ENCODE results near the gene ZNF768.
"Not testable (repeated sequence)": the region's sequence is repeated elsewhere in the genome, so short reads cannot be mapped to it uniquely, and the experiment has no call there.

Gene ZNF768

DNA sequence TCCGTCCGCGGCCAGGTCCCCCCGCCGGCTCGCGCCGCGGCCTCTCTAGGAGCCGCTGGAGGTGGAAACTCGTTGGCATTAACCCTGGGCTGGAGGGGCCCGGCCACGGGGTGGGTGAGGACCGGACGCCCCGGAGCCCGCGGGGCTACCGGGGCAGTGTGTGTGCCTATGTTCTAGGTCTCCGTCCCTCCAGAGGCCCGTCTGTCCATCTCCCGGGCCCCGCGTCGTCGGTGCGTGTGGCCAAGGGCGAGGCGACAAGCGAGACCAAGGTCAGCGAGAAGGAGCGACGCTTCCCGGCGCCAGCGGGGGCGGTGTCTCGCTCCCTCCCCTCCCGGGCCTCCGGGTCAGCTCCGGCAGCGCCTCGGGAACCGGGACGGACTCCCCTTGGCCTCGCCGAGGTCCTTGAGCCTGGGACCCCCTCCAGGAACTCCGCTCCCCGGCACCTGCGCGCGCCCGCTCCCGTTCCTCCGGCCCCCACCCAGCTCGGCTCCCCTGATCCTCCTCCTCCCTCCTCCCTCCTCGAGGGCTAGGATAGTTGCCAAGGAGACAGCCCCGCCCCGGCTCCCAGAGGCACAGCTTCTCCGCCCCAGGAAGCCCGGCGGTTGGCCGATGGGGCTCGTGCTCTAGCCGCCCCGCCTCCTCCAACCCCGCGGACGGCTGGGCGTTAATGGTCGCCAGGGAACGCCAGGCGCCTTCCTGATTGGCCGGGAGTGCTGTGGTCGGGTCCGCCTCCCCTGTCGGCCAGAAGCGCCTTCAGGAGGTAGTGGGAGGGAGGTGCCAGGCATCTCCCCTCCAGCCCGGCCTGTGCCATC, 663 bp upstream of the ZNF768 start:
- peak; percentile 98 to 99 for DNase-seq
- Histone ChIP-seq H3K4me1 (peaks cover 0 to 35% (median 13%) of the 10 kb centered on the region in 4 donors), H3K27ac (peak overlapping the region; percentile 93 to 99), H3K9me3 (no peaks in the 10 kb centered on the region), H3K36me3 (peaks cover 10 to 31% (median 16%) of the 10 kb centered on the region in 3 donors), H3K27me3 (no peaks in the 10 kb centered on the region), H3K4me3 (peak overlapping the region; percentile 63 to 93)
- intact Hi-C loops (cut with DNase I; ENCODE audit: low total_unique reads): loop anchor here (5.0 kb wide), 1 partner anchor 80 kb away; the partner anchor contains the start of gene SEPHS2
- TF ChIP-seq, protein P1, sequence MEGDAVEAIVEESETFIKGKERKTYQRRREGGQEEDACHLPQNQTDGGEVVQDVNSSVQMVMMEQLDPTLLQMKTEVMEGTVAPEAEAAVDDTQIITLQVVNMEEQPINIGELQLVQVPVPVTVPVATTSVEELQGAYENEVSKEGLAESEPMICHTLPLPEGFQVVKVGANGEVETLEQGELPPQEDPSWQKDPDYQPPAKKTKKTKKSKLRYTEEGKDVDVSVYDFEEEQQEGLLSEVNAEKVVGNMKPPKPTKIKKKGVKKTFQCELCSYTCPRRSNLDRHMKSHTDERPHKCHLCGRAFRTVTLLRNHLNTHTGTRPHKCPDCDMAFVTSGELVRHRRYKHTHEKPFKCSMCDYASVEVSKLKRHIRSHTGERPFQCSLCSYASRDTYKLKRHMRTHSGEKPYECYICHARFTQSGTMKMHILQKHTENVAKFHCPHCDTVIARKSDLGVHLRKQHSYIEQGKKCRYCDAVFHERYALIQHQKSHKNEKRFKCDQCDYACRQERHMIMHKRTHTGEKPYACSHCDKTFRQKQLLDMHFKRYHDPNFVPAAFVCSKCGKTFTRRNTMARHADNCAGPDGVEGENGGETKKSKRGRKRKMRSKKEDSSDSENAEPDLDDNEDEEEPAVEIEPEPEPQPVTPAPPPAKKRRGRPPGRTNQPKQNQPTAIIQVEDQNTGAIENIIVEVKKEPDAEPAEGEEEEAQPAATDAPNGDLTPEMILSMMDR (IDR thresholded peaks at IDR 0.05): peak; percentile 28 to 36

DNA sequence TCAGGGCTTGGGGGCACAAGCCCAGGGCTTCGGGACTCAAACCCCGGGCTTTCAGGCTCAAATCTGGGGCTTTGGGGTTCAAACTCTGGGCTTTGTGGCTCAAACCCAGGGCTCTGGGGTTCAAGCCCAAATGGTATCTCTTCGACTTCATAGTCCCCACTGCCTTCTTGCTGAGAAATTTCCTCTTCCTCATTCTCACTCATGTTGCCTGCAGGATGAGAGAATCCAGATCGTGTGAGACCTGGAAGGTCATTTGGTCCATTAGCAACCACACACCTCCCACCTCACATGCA, 576 bp downstream of the ZNF768 start:
- Histone ChIP-seq H3K27me3 (no peaks in the 10 kb centered on the region), H3K4me3 (peak overlapping the region; percentile 63 to 93), H3K4me1 (peaks cover 0 to 32% (median 13%) of the 10 kb centered on the region in 4 donors), H3K27ac (peak overlapping the region; percentile 93 to 99), H3K9me3 (no peaks in the 10 kb centered on the region), H3K36me3 (peaks cover 3 to 18% (median 7%) of the 10 kb centered on the region in 3 donors)
- intact Hi-C loops (cut with DNase I; ENCODE audit: low total_unique reads): loop anchor here (5.0 kb wide), 1 partner anchor 78 kb away; the partner anchor contains the start of gene SEPHS2
- TF ChIP-seq, protein P1 (IDR thresholded peaks at IDR 0.05): no peak
- DNase-seq: no peak

DNA sequence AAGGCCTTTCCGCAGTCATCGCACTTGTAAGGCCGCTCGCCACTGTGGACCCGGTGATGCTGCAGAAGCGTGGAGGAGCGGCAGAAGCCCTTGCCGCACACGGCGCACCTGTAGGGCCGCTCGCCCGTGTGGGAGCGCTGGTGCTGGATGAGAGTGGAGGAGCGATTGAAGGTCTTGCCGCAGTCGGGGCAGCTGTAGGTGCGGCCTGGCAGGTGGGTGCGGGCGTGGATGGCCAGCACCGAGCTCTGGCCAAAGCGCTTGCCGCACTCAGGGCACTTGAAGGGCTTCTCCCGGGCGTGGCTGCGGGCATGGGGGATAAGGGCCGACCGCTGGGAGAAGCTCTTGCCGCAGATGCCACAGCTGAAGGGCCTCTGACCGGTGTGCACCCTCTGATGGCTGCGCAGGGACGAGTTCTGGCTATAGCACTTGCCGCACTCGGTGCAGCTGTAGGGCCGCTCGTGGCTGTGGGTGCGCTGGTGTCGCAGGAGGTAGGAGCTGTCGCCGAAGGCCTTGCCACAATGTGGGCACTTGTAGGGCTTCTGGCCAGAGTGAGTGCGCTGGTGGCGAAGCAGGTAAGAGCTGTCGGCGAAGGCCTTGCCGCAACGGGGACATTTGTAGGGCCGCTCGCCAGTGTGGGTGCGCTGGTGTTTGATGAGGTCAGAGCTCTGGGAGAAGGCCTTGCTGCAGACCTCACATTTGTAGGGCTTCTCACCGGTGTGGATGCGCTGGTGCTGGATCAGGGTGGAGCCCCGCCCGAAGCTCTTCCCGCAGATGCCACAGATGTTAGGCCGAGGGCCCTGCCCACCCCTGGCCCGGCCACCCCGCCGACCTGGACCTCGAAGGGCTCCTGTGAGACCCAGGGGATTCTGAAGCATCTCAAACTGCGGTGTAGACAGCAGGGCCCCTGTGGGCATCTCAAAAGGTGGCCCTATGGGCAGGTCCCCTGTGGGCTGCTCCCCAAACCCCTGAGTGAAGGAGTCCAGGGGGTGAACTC, 1.5 kb downstream of the ZNF768 start:
- Histone ChIP-seq H3K9me3 (no peaks in the 10 kb centered on the region), H3K4me3 (no peak overlapping the region), H3K36me3 (peaks cover 0 to 11% (median 7%) of the 10 kb centered on the region in 3 donors), H3K27ac (no peak overlapping the region), H3K4me1 (peaks cover 0 to 32% (median 13%) of the 10 kb centered on the region in 4 donors), H3K27me3 (no peaks in the 10 kb centered on the region)
- no peak for DNase-seq
- intact Hi-C loops (cut with DNase I; ENCODE audit: low total_unique reads): loop anchor here (5.0 kb wide), 1 partner anchor 78 kb away; the partner anchor contains the start of gene SEPHS2
- TF ChIP-seq, protein P1 (IDR thresholded peaks at IDR 0.05): no peak

DNA sequence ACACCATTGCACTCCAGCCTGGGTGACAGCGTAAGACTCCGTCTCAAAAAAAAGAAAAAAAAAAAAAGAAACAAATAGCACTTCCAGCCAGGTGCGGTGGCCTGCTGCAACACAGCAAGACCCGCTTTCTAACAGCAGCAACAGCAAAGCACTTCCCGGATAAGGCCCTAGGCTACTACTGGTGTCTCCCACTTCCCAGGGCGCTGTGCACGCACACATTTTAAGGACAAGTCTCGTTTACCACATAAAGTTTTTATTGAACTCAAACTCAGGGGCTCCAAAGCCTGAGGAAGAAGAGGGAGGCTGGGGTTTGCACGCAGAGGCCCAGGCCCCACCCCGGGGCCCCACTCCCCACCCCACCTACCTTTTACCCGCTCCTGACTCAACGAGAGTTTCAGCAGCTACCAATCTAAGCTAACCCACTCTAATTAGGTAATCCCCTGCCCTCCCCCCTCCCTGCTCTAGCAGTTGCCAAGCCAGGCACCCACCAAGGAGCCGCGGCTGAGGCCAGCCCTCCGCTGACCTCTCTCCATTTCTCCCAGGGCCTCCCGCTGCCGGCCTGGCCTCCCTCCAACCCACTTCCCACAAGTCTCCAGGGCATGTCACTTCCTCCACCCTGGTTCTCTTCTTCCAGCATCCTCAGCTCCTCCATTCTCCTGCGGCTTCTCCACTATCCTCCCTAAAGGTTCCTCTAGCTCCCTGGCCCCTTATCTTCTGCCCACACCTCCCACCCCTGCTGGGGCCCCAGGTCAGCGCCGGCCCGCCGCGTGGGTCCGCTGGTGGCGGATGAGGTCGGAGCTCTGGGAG, 2.4 kb downstream of the ZNF768 start:
- intact Hi-C loops (cut with DNase I; ENCODE audit: low total_unique reads): no loop called here
- Histone ChIP-seq H3K36me3 (peaks cover 0 to 11% (median 7%) of the 10 kb centered on the region in 3 donors), H3K4me1 (peaks cover 0 to 27% (median 13%) of the 10 kb centered on the region in 4 donors), H3K4me3 (no peak overlapping the region), H3K9me3 (no peaks in the 10 kb centered on the region), H3K27me3 (no peaks in the 10 kb centered on the region), H3K27ac (no peak overlapping the region)
- no peak for DNase-seq
- TF ChIP-seq, protein P1 (IDR thresholded peaks at IDR 0.05): no peak

DNA sequence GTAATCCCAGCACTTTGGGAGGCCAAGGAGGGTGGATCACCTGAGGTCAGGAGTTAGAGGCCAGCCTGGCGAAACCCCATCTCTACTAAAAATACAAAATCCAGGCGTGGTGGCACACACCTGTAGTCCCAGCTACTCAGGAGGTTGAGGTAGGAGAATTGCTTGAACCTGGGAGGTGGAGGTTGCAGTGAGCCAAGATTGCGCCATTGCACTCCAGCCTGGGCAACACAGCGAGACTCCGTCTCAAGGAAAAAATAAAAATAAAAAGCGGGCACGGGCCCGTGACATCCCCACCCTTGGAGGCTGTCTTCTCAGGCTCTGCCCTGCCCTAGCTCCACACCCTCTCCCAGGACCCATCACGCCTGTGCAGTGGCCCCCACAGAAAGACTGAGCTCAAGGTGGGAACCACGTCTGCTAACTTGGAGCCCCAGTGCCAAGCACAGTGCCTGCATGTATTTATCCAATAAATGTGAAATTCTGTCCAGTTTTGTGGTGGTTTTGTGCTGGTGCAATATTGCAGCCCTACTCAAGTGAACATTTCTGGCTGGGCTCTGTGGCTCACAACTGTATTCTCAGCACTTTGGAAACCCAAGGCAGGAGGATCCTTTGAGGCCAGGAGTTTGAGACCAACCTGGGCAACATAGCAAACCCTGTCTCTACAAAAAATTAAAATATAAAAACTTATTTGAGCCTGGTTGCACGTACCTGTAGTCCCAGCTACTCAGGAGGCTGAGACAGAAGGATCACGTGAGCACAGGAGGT, 3.5 kb downstream of the ZNF768 start:
- H3K36me3 ChIP-seq: peaks cover 0 to 11% (median 7%) of the 10 kb centered on the region in 3 donors
- intact Hi-C loops (cut with DNase I; ENCODE audit: low total_unique reads); H3K27me3 ChIP-seq; H3K27ac ChIP-seq; H3K4me3 ChIP-seq; H3K9me3 ChIP-seq; DNase-seq: not testable (repeated sequence)
- peaks cover 0 to 21% (median 8%) of the 10 kb centered on the region in 4 donors for H3K4me1 ChIP-seq
